Activated T-cell treated with anti-CD3 and anti-CD28 coated beads, Interleukin-2, amount 50 U/mL, for 72 hours (primary cell): ENCODE results near the gene HCK. TPM values are rescaled to one million over a fixed set of nuclear protein-coding genes. Genes with fewer than 3 reads are reported as not detected.
"Not testable (repeated sequence)": the region's sequence is repeated elsewhere in the genome, so short reads cannot be mapped to it uniquely, and the experiment has no call there.

Experiments
- ATAC-seq, 2 donors: fragments of 150-1000 bp; cut with Tn5 transposase; replicated peaks in 1 of 2; 2 replicates each; pipeline ENCODE4 v1.10.0; 2021; ENCODE audit warnings: moderate library complexity in 2 of 2, mild to moderate bottlenecking in 1 of 2
- DNase-seq, 2 donors: peaks; one replicate each; pipeline ENCODE4 v3.0.0; 2021 to 2022; ENCODE audit warnings: mixed read lengths in 1 of 2
- H3K27ac Mint-ChIP-seq: one replicate; pipeline ENCODE4 v1.8.0; 2022; ENCODE audit warnings: mild to moderate bottlenecking, moderate library complexity, mixed read lengths
- H3K27me3 Mint-ChIP-seq: one replicate; pipeline ENCODE4 v1.8.0; 2022; ENCODE audit warnings: low read depth, mixed read lengths
- H3K36me3 Mint-ChIP-seq, 2 donors: one replicate each; pipeline ENCODE4 v1.8.0; 2022; ENCODE audit warnings: mixed read lengths in 2 of 2, mild to moderate bottlenecking in 1 of 2; ENCODE audit not compliant: insufficient read depth in 2 of 2
- H3K4me1 Mint-ChIP-seq: one replicate; pipeline ENCODE4 v1.8.0; 2022; ENCODE audit warnings: low read depth, mixed read lengths
- H3K4me3 Mint-ChIP-seq, 2 donors: one replicate each; pipeline ENCODE4 v1.8.0; 2022; ENCODE audit warnings: mild to moderate bottlenecking in 2 of 2, mixed read lengths in 2 of 2, moderate library complexity in 2 of 2
- H3K9me3 Mint-ChIP-seq, 2 donors: one replicate each; pipeline ENCODE4 v1.8.0; 2022; ENCODE audit warnings: mixed read lengths in 2 of 2
- total RNA-seq, 2 donors: library from RNA; stranded (reverse); gene quantifications; one replicate each; pipeline ENCODE4 v1.2.3, GENCODE V29; 2022

HCK gene
- total RNA-seq, 2 donors from 2014 or later, result 0.50 to 1.1 TPM

- Mint-ChIP-seq H3K4me3 (peak within 1 kb of the TSS; percentile 85 to 99), H3K27ac (peak within 1 kb of the TSS; percentile 99)
These were observed 57.5 kb downstream of the HCK start, which contains the start of gene TM9SF4 for GRCh38 chr20:32109392-32110172. Gene TM9SF4 (plus strand): TSS chr20:32109714. CDS start chr20:32109741, 27 bp downstream.

GRCh38 chr20:32110173-32110704 is 58.2 kb downstream of the HCK start:
- ATAC-seq (no peak), DNase-seq (no peak)
- Mint-ChIP-seq H3K36me3 (peaks cover 4 to 8% of the 10 kb centered on the region in 2 donors), H3K27me3 (peaks cover 6% of the 10 kb centered on the region), H3K9me3 (no peaks in the 10 kb centered on the region), H3K4me3 (peak overlapping the region; percentile 85 to 99), H3K27ac (peak overlapping the region; percentile 99), H3K4me1 (peaks cover 48% of the 10 kb centered on the region)

More at GRCh38 chr20:32109392-32110172, 57.5 kb downstream of the HCK start, which contains the start of gene TM9SF4:
- DNase-seq, result peak; percentile 90 to 92
- ATAC-seq, result peak; percentile 85 to 87
- H3K36me3 Mint-ChIP-seq, result peaks cover 2 to 5% of the 10 kb centered on the region in 2 donors
- H3K9me3 Mint-ChIP-seq, result no peaks in the 10 kb centered on the region
- H3K27me3 Mint-ChIP-seq, result peaks cover 6% of the 10 kb centered on the region
- H3K4me1 Mint-ChIP-seq, result peaks cover 46% of the 10 kb centered on the region

- DNase-seq (no peak), ATAC-seq (no peak)
- peaks cover 6 to 8% of the 10 kb centered on the region in 2 donors for H3K36me3 Mint-ChIP-seq
- H3K4me3 Mint-ChIP-seq, result peak overlapping the region; percentile 85 to 99
- H3K27ac Mint-ChIP-seq, result peak overlapping the region; percentile 99
- peaks cover 6% of the 10 kb centered on the region for H3K27me3 Mint-ChIP-seq
- H3K4me1 Mint-ChIP-seq, result peaks cover 48% of the 10 kb centered on the region
- no peaks in the 10 kb centered on the region for H3K9me3 Mint-ChIP-seq
These were observed 58.7 kb downstream of the HCK start for GRCh38 chr20:32110727-32111126.

GRCh38 chr20:32111156-32111686 is 59.2 kb downstream of the HCK start:
- H3K27ac Mint-ChIP-seq, result peak overlapping the region; percentile 99
- H3K4me3 Mint-ChIP-seq, result peak overlapping the region; percentile 85 to 99
- peaks cover 6% of the 10 kb centered on the region for H3K27me3 Mint-ChIP-seq
- DNase-seq (no peak), ATAC-seq (no peak)
- H3K36me3 Mint-ChIP-seq, result peaks cover 6 to 8% of the 10 kb centered on the region in 2 donors
- H3K9me3 Mint-ChIP-seq, result no peaks in the 10 kb centered on the region
- H3K4me1 Mint-ChIP-seq, result peaks cover 53% of the 10 kb centered on the region

- H3K36me3 Mint-ChIP-seq, result peaks cover 6 to 9% of the 10 kb centered on the region in 2 donors
- no peaks in the 10 kb centered on the region for H3K9me3 Mint-ChIP-seq
- H3K4me1 Mint-ChIP-seq, result peaks cover 59% of the 10 kb centered on the region
- H3K27ac Mint-ChIP-seq, result peak overlapping the region; percentile 17
- peaks cover 5% of the 10 kb centered on the region for H3K27me3 Mint-ChIP-seq
- ATAC-seq (no peak), DNase-seq (no peak)
- H3K4me3 Mint-ChIP-seq, result peak overlapping the region in 1 of 2 donors; percentile 85
These were observed 59.7 kb downstream of the HCK start for GRCh38 chr20:32111753-32112152.

GRCh38 chr20:32112841-32113240 is 60.8 kb downstream of the HCK start:
- no peaks in the 10 kb centered on the region for H3K9me3 Mint-ChIP-seq
- H3K27ac Mint-ChIP-seq, result no peak overlapping the region
- H3K4me1 Mint-ChIP-seq, result peaks cover 65% of the 10 kb centered on the region
- peak in 1 of 2 donors; percentile 29 for ATAC-seq
- no peaks in the 10 kb centered on the region for H3K27me3 Mint-ChIP-seq
- H3K4me3 Mint-ChIP-seq, result no peak overlapping the region
- H3K36me3 Mint-ChIP-seq, result peaks cover 6 to 10% of the 10 kb centered on the region in 2 donors
- DNase-seq, result peak in 1 of 2 donors; percentile 6

- Mint-ChIP-seq H3K4me1 (peaks cover 65% of the 10 kb centered on the region), H3K27ac (peak overlapping the region; percentile 26), H3K27me3 (no peaks in the 10 kb centered on the region), H3K4me3 (peak overlapping the region in 1 of 2 donors; percentile 28), H3K36me3 (peaks cover 7 to 10% of the 10 kb centered on the region in 2 donors), H3K9me3 (no peaks in the 10 kb centered on the region)
- ATAC-seq (no peak), DNase-seq (no peak)
These were observed 61.7 kb downstream of the HCK start for GRCh38 chr20:32113591-32114260.

- Mint-ChIP-seq H3K4me1 (peaks cover 65% of the 10 kb centered on the region), H3K36me3 (peaks cover 7 to 10% of the 10 kb centered on the region in 2 donors), H3K4me3 (no peak overlapping the region), H3K9me3 (no peaks in the 10 kb centered on the region), H3K27ac (no peak overlapping the region), H3K27me3 (no peaks in the 10 kb centered on the region)
- ATAC-seq (no peak), DNase-seq (no peak)
These were observed 62.4 kb downstream of the HCK start for GRCh38 chr20:32114305-32114960.

- H3K27ac Mint-ChIP-seq, result no peak overlapping the region
- H3K9me3 Mint-ChIP-seq, result no peaks in the 10 kb centered on the region
- H3K4me3 Mint-ChIP-seq, result no peak overlapping the region
- ATAC-seq (no peak), DNase-seq (no peak)
- H3K36me3 Mint-ChIP-seq, result peaks cover 5 to 8% of the 10 kb centered on the region in 2 donors
- peaks cover 60% of the 10 kb centered on the region for H3K4me1 Mint-ChIP-seq
- H3K27me3 Mint-ChIP-seq, result no peaks in the 10 kb centered on the region
These were observed 63.2 kb downstream of the HCK start for GRCh38 chr20:32115211-32115767.

- Mint-ChIP-seq H3K4me1 (peaks cover 51% of the 10 kb centered on the region), H3K27me3 (no peaks in the 10 kb centered on the region), H3K4me3 (no peak overlapping the region), H3K27ac (no peak overlapping the region), H3K9me3 (no peaks in the 10 kb centered on the region), H3K36me3 (peaks cover 5 to 7% of the 10 kb centered on the region in 2 donors)
- ATAC-seq (no peak), DNase-seq (no peak)
These were observed 64.1 kb downstream of the HCK start for GRCh38 chr20:32116079-32116521.

GRCh38 chr20:32116796-32117195 is 64.8 kb downstream of the HCK start:
- not testable (repeated sequence) for DNase-seq, H3K4me3 Mint-ChIP-seq, H3K27me3 Mint-ChIP-seq, H3K9me3 Mint-ChIP-seq, ATAC-seq, H3K36me3 Mint-ChIP-seq
- H3K4me1 Mint-ChIP-seq, result peaks cover 44% of the 10 kb centered on the region
- peak overlapping the region; percentile 29 for H3K27ac Mint-ChIP-seq

- H3K4me3 Mint-ChIP-seq, DNase-seq, H3K36me3 Mint-ChIP-seq, H3K27ac Mint-ChIP-seq, ATAC-seq, H3K27me3 Mint-ChIP-seq, H3K9me3 Mint-ChIP-seq: not testable (repeated sequence)
- H3K4me1 Mint-ChIP-seq, result peaks cover 30% of the 10 kb centered on the region
These were observed 66.4 kb downstream of the HCK start for GRCh38 chr20:32118427-32118826.
